Measurements from ENCODE around the gene SERPINA5. TPM values are rescaled to one million over a fixed set of nuclear protein-coding genes. Genes with fewer than 3 reads are reported as not detected.

Gene SERPINA5
- total RNA-seq, 1 donor from 2014 or later: 3.5 TPM

- Histone ChIP-seq H3F3A (ENCODE audit: low read depth) (no peaks in the 10 kb centered on the region), H3K36me3 (no peaks in the 10 kb centered on the region), H2AFZ (replicated peaks) (no peak overlapping the region), H3K27me3 (no peaks in the 10 kb centered on the region), H3K79me2 (ENCODE audit: low read depth) (no peaks in the 10 kb centered on the region), H3K4me2 (no peak overlapping the region), H3K27ac (no peak overlapping the region), H3K9me3 (ENCODE audit: low read depth) (peaks cover under 1% of the 10 kb centered on the region), H3K4me1 (no peaks in the 10 kb centered on the region), H3K9ac (no peak overlapping the region), H4K20me1 (ENCODE audit: low read depth) (no peaks in the 10 kb centered on the region), H3K4me3 (no peak overlapping the region)
- no peak for DNase-seq (ENCODE audit: low spot score)
- no peaks in the 10 kb centered on the region for H3K36me3 Mint-ChIP-seq
- no peak overlapping the region for H3K4me3 Mint-ChIP-seq
- no peak overlapping the region for H3K27ac Mint-ChIP-seq
- H3K9me3 Mint-ChIP-seq: peaks cover 12% of the 10 kb centered on the region
- TF ChIP-seq EZH2 (IDR thresholded peaks at IDR 0.05) (no peak), EZH2phosphoT487 (IDR thresholded peaks at IDR 0.05) (no peak), CTCF (IDR thresholded peaks at IDR 0.05) (no peak)
- H3K4me1 Mint-ChIP-seq: peaks cover 2% of the 10 kb centered on the region
- peaks cover 4% of the 10 kb centered on the region for H3K27me3 Mint-ChIP-seq (ENCODE audit: insufficient read depth, low read depth)
These were observed 21.5 kb upstream of the SERPINA5 start for GRCh38 chr14:94559638-94560290.

GRCh38 chr14:94560291-94560665 is 20.9 kb upstream of the SERPINA5 start:
- H3K27ac ChIP-seq: no peak overlapping the region
- H3K9me3 ChIP-seq (ENCODE audit: low read depth): no peaks in the 10 kb centered on the region
- no peaks in the 10 kb centered on the region for H3K79me2 ChIP-seq (ENCODE audit: low read depth)
- no peak overlapping the region for H3K27ac Mint-ChIP-seq
- H3K4me3 ChIP-seq: no peak overlapping the region
- peaks cover 2% of the 10 kb centered on the region for H3K4me1 Mint-ChIP-seq
- H3K27me3 ChIP-seq: no peaks in the 10 kb centered on the region
- H3K9ac ChIP-seq: no peak overlapping the region
- no peak overlapping the region for H3K4me2 ChIP-seq
- H3K27me3 Mint-ChIP-seq (ENCODE audit: insufficient read depth, low read depth): peaks cover 4% of the 10 kb centered on the region
- TF ChIP-seq EZH2 (IDR thresholded peaks at IDR 0.05) (no peak), CTCF (IDR thresholded peaks at IDR 0.05) (no peak), EZH2phosphoT487 (IDR thresholded peaks at IDR 0.05) (no peak)
- no peak overlapping the region for H2AFZ ChIP-seq (replicated peaks)
- H3K9me3 Mint-ChIP-seq: peaks cover 7% of the 10 kb centered on the region
- H3K4me3 Mint-ChIP-seq: no peak overlapping the region
- H4K20me1 ChIP-seq (ENCODE audit: low read depth): no peaks in the 10 kb centered on the region
- no peaks in the 10 kb centered on the region for H3K36me3 ChIP-seq
- H3F3A ChIP-seq (ENCODE audit: low read depth): no peaks in the 10 kb centered on the region
- no peak for DNase-seq (ENCODE audit: low spot score)
- H3K36me3 Mint-ChIP-seq: no peaks in the 10 kb centered on the region
- no peaks in the 10 kb centered on the region for H3K4me1 ChIP-seq

- Histone ChIP-seq H3K4me3 (no peak within 1 kb of the TSS), H3K36me3 (no peaks in the 10 kb centered on the region), H4K20me1 (ENCODE audit: low read depth) (no peaks in the 10 kb centered on the region), H3K4me2 (no peak within 1 kb of the TSS), H3K4me1 (no peaks in the 10 kb centered on the region), H2AFZ (replicated peaks) (no peak within 1 kb of the TSS), H3K9ac (no peak within 1 kb of the TSS), H3F3A (ENCODE audit: low read depth) (no peaks in the 10 kb centered on the region), H3K79me2 (ENCODE audit: low read depth) (no peaks in the 10 kb centered on the region), H3K27ac (no peak within 1 kb of the TSS), H3K9me3 (ENCODE audit: low read depth) (no peaks in the 10 kb centered on the region), H3K27me3 (no peaks in the 10 kb centered on the region)
- Mint-ChIP-seq H3K4me1 (peaks cover 2% of the 10 kb centered on the region), H3K27me3 (ENCODE audit: insufficient read depth, low read depth) (peaks cover 4% of the 10 kb centered on the region), H3K36me3 (no peaks in the 10 kb centered on the region), H3K9me3 (peaks cover 2% of the 10 kb centered on the region), H3K27ac (no peak within 1 kb of the TSS), H3K4me3 (no peak within 1 kb of the TSS)
- DNase-seq (ENCODE audit: low spot score): no peak
- no peak for TF ChIP-seq EZH2phosphoT487 (IDR thresholded peaks at IDR 0.05)
- TF ChIP-seq CTCF (IDR thresholded peaks at IDR 0.05): no peak
- TF ChIP-seq EZH2 (IDR thresholded peaks at IDR 0.05): no peak
These were observed 20.2 kb upstream of the SERPINA5 start, which contains the start of gene SERPINA4 for GRCh38 chr14:94560751-94561655. SERPINA4 (plus strand) TSS chr14:94561442; CDS start chr14:94563483, 2,041 bp downstream.
